ENCODE data around the gene NMD3.

Gene NMD3

GRCh38 chr3:161254861-161255260 is 33.8 kb downstream of the NMD3 start:
- Histone ChIP-seq H3K9ac (ENCODE audit: low read length) (no peak overlapping the region), H3K4me2 (ENCODE audit: low read length) (no peak overlapping the region), H2AFZ (ENCODE audit: low read length) (no peak overlapping the region), H3K27ac (ENCODE audit: low read depth, low read length, poor library complexity, severe bottlenecking) (no peak overlapping the region), H3F3A (ENCODE audit: insufficient read depth, low read length) (no peaks in the 10 kb centered on the region), H3K9me3 (ENCODE audit: low read length) (no peaks in the 10 kb centered on the region), H3K4me3 (ENCODE audit: low read depth, low read length, poor library complexity, severe bottlenecking) (no peak overlapping the region), H4K20me1 (ENCODE audit: insufficient read depth, low read length) (no peaks in the 10 kb centered on the region), H3K9me2 (ENCODE audit: low read depth, low read length) (no peaks in the 10 kb centered on the region), H3K36me3 (ENCODE audit: insufficient read depth, low read length) (peaks cover 81% of the 10 kb centered on the region), H3K4me1 (ENCODE audit: insufficient read depth, low read length, severe bottlenecking) (no peaks in the 10 kb centered on the region), H3K27me3 (ENCODE audit: insufficient read depth, low read length) (no peaks in the 10 kb centered on the region), H3K79me2 (ENCODE audit: insufficient read depth, low read length) (no peaks in the 10 kb centered on the region)
- no peak for TF ChIP-seq EZH2 (IDR thresholded peaks at IDR 0.05; ENCODE audit: borderline replicate concordance, low read length)
- no peak for TF ChIP-seq CTCF (IDR thresholded peaks at IDR 0.05; ENCODE audit: low read length)

GRCh38 chr3:161263057-161263456 is 41.9 kb downstream of the NMD3 start:
- Histone ChIP-seq H3K4me1 (ENCODE audit: insufficient read depth, low read length, severe bottlenecking) (no peaks in the 10 kb centered on the region), H3K79me2 (ENCODE audit: insufficient read depth, low read length) (no peaks in the 10 kb centered on the region), H3K36me3 (ENCODE audit: insufficient read depth, low read length) (peaks cover 31% of the 10 kb centered on the region), H3K4me2 (ENCODE audit: low read length) (no peak overlapping the region), H2AFZ (ENCODE audit: low read length) (no peak overlapping the region), H3K27me3 (ENCODE audit: insufficient read depth, low read length) (no peaks in the 10 kb centered on the region), H3K27ac (ENCODE audit: low read depth, low read length, poor library complexity, severe bottlenecking) (no peak overlapping the region), H4K20me1 (ENCODE audit: insufficient read depth, low read length) (no peaks in the 10 kb centered on the region), H3K9me2 (ENCODE audit: low read depth, low read length) (no peaks in the 10 kb centered on the region), H3K9me3 (ENCODE audit: low read length) (peaks cover 7% of the 10 kb centered on the region; the same call in 1 of the 2 replicates), H3F3A (ENCODE audit: insufficient read depth, low read length) (no peaks in the 10 kb centered on the region), H3K4me3 (ENCODE audit: low read depth, low read length, poor library complexity, severe bottlenecking) (no peak overlapping the region), H3K9ac (ENCODE audit: low read length) (no peak overlapping the region)
- TF ChIP-seq CTCF (IDR thresholded peaks at IDR 0.05; ENCODE audit: low read length) (no peak), EZH2 (IDR thresholded peaks at IDR 0.05; ENCODE audit: borderline replicate concordance, low read length) (no peak)

- Histone ChIP-seq H3K4me2 (ENCODE audit: low read length) (no peak overlapping the region), H3K36me3 (ENCODE audit: insufficient read depth, low read length) (peaks cover 24% of the 10 kb centered on the region), H3K27me3 (ENCODE audit: insufficient read depth, low read length) (no peaks in the 10 kb centered on the region), H3K4me3 (ENCODE audit: low read depth, low read length, poor library complexity, severe bottlenecking) (no peak overlapping the region), H3K9me3 (ENCODE audit: low read length) (peaks cover 7% of the 10 kb centered on the region; the same call in 1 of the 2 replicates), H3K79me2 (ENCODE audit: insufficient read depth, low read length) (no peaks in the 10 kb centered on the region), H4K20me1 (ENCODE audit: insufficient read depth, low read length) (no peaks in the 10 kb centered on the region), H3K9ac (ENCODE audit: low read length) (no peak overlapping the region), H3K4me1 (ENCODE audit: insufficient read depth, low read length, severe bottlenecking) (no peaks in the 10 kb centered on the region), H3K27ac (ENCODE audit: low read depth, low read length, poor library complexity, severe bottlenecking) (no peak overlapping the region), H3F3A (ENCODE audit: insufficient read depth, low read length) (no peaks in the 10 kb centered on the region), H2AFZ (ENCODE audit: low read length) (no peak overlapping the region), H3K9me2 (ENCODE audit: low read depth, low read length) (no peaks in the 10 kb centered on the region)
- no peak for TF ChIP-seq CTCF (IDR thresholded peaks at IDR 0.05; ENCODE audit: low read length)
These were observed 43.7 kb downstream of the NMD3 start for GRCh38 chr3:161264852-161265251.
